ENCODE data around the gene DCLK1.
"Not testable (repeated sequence)": the region's sequence is repeated elsewhere in the genome, so short reads cannot be mapped to it uniquely, and the experiment has no call there.

The DCLK1 gene

GRCh38 chr13:36082806-36083205, 48.4 kb downstream of the DCLK1 start:
- DNase-seq = no peak

GRCh38 chr13:36082396-36082795, 48.8 kb downstream of the DCLK1 start:
- DNase-seq = no peak

DNA sequence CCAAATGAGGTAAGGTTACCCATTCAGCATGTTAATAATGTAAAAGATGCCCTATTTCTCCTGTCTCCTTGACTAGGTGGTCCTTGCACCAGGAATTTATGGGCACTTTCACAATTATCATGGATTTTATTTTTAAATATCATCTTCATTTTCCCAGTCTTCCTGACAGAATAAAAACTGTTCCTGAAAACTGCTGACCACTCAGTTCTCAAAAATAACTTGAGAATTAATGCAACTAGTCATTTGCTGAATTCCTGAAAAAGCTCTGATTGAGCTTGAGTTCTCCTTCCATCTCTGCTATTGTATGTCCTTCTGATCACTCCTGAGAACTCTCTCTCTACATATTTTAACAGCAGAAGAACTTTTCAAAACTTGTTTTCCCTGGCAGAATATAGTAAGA, 55.0 kb downstream of the DCLK1 start:
- no peak for DNase-seq

DNA sequence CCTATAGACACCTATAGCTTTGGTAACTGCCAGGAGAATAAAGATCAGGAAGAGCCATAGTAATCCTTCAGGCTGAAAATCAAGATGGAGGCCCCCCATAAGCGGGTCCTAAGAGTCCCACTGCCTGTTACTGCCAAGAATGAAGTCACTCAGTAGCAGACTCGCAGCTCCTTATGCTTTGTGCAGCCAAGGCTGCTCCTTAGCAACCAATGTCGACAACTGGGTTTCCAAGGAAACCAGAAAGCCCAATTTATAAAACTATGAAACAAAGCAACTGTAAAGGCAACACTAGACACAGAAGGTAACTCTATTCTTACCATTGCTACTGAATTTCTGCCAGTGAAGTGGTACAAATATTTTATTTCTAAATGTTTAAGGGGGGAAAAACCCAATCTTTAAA, 56.5 kb downstream of the DCLK1 start:
- DNase-seq = no peak

GRCh38 chr13:36072152-36072935, 58.8 kb downstream of the DCLK1 start:
- DNase-seq = no peak

DNA sequence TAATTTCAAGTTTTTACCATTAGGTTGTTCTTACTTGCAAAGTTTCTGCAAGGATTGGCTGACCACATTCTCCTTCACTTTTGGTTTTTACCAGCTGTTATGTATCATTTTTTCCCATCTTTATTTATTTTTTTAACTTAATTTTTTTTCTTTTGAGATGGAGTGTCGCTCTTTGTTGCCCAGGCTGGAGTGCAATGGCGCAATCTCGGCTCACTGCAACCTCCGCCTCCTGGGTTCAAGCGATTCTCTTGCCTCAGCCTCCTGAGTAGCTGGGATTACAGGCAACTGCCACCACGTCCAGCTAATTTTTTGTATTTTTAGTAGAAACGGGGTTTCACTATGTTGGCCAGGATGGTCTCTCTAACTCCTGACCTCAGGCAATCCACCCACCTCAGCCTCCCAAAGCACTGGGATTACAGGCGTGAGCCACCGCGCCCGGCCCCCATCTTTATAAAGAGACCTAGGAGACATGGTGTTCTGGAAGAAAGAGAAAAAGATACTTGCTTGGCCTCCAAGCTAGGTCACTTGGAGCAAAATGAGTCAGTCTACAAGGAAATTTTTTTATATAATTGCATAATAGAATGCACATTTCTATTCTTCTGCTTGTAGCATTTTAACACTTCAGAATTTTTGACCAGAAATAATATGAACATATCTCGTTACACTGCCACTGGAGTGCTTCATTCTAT, 60.5 kb downstream of the DCLK1 start:
- DNase-seq = not testable (repeated sequence)

DNA sequence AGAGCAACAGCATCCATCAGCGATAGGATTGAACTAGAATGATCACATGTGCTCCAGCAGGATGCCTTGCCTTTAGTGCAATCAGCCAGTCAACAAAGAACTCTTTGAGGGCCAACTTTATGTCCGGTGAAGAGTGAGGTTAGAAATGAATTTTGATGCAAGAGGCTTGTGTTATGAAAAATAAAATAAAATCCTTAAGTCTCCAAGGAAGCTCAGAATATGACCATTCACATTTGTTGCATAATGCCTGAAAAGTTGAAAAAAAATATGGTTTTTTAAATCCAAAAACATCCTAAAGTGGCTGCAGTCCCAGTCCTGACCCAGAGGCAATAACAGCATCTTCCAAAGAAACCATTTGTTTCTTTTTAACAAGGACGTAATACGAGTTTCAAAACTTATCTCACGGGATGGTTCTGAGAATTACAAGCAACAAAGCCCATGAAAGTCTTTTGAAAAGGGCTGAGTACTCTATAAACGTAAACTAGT, 61.3 kb downstream of the DCLK1 start:
- no peak for DNase-seq

GRCh38 chr13:36068991-36069390, 62.2 kb downstream of the DCLK1 start:
- DNase-seq = no peak

DNA sequence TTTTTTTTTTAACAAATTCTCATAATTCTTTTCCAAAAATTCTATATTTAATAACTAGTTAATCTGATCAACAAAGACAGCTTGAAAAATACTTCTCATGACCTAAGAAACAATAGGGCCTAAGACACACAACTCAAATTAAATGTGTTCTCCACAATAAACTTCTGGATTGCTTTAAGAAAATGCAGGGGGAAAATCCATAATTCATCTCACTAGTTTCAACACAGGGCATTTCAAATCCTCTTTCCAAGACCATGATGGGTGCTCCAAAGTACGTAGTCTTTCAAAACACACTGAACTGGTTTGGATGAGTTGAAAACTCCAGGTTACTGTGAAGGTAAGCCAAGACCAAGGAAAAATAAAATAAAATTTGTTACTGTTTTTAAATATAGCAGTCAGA, 62.6 kb downstream of the DCLK1 start:
- DNase-seq = no peak

- no peak for DNase-seq
Observed at GRCh38 chr13:36067746-36068381, 63.3 kb downstream of the DCLK1 start.

GRCh38 chr13:36062249-36062648, 68.9 kb downstream of the DCLK1 start:
- DNase-seq = no peak

DNA sequence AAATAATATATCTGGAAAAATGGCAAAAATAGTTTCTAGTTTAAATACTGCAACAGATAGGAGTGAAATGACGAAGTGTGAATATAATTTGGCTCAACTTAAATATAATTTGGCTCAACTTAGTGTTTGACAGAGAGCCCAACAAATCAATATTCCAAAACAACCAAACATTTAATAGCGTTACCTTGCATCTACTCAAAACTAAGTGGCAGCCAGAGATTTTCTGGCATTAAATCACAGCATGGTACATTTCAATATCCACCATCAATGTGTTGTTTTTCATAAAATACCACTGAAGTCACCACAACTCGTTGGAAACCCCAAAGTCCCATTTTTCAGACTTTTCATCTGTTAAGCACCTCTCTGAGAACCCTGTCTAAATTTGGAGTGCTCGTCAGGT, 69.6 kb downstream of the DCLK1 start:
- DNase-seq = no peak

DNA sequence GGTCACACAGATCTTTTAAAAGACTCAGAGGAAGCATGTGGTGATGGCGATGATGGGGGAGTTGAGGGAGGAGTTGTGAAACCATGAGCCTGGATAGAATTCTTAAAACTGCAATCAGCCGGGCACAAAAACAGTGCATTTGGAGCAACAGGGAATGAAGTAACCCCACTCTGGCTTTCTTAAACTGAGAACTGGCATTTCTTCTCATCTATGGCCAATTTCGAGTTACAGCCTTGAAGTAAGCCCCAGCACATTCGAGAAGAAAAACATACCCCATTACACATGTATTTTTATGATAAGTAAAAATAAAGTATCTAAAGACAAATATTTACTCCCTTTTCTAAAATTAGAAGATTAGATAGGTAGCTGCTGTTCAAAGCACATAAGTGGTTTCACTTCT, 70.1 kb downstream of the DCLK1 start:
- no peak for DNase-seq

- DNase-seq = no peak
Observed at GRCh38 chr13:36059321-36059720, 71.9 kb downstream of the DCLK1 start.

GRCh38 chr13:36058116-36058515, 73.1 kb downstream of the DCLK1 start:
- DNase-seq = no peak

DNA sequence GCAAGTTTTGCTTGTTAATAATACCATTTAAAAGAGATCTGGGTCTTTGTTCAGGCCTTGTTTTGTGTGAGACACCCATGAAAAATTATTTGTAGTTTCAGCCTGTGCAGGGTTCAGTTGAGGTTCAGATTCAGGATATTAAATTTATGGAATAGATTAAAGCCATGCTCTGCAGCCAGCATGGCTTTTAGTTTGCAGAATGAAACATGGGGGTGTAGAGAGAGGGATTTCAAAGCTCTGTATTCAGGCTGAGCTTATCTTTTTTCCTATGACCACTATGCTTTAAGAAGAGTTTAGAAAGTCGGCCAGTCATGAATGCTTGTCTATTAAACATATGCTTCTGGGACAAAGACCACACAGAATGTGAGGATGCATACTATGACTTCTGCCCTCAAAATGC, 73.6 kb downstream of the DCLK1 start:
- DNase-seq = no peak

- DNase-seq = no peak
Observed at GRCh38 chr13:36057041-36057440, 74.1 kb downstream of the DCLK1 start.

- no peak for DNase-seq
Observed at GRCh38 chr13:36055366-36055765, 75.8 kb downstream of the DCLK1 start.

- no peak for DNase-seq
Observed at GRCh38 chr13:36054041-36054440, 77.1 kb downstream of the DCLK1 start.

DNA sequence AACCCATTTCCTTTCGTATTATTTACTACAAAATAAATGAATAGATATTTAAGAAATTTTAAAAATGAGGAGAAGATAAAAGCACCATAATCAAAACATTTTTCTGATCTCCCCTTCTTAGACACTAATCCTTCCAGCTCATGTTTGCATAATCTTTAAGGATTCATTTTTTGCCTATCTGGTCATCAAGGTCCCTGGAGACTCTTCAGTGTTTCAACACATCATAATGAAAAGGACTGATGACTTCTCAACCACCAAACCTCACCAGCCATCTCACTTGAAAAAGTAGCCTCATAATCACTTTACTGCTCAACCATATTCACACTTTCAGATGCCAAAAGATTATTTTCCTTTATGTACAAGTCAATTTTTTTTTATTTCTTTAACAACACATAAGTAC, 80.1 kb downstream of the DCLK1 start:
- no peak for DNase-seq

DNA sequence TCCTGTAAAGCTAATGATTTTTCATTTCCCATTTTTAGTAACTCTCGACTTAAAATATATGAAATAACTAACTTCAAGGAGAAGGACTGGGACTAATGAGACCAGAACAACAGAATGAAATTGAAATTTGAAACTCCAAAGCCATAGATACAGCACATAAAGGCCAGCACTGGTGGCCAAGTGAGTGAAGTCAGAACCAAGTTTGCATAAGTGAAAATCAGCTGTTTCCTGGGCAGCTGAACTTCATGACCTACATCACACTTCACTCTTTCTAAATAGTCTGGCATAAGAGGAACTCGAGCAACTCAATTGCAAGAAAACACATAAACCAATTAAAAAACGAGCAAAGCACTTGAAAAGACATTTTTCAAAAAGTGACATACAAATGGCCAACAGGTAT, 84.5 kb downstream of the DCLK1 start:
- DNase-seq = no peak

DNA sequence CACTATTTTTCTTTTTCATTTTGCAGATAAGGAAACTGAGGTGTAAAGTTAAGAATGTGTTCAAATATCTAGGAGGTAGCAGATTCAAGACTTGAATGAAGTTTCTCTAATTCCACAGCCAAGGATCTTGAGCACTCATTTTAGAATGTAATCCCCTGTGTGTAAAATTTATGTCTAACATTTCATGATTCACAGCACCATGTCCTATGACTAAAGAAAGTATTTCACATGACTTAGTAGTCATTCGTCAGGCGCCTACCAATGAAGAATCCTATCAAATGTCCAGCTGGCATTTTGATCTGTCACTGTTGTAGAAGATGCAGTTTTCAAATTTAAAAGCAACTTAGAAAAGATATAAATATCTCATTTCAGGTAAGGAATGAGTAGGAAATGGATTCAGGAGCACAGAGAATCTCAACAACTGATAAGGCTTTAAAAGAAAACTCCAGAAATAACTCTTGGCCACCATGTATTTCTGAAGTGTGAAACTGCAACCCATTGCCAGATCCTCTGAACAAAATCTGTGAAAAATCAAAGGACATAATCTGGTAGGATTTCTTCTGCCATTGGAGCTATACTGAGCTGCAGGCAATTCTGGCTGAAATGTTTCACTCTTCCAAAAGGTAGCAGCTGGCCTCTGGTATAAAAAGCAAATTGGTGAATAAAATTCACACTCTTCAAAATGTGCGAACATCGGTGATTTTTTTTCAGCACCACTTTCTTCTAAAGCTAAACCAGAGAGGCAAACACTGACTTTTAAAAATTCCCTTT, 92.2 kb downstream of the DCLK1 start:
- DNase-seq = no peak

- DNase-seq = no peak
Observed at GRCh38 chr13:36033035-36033434, 98.1 kb downstream of the DCLK1 start.

All from activated CD8-positive, alpha-beta memory T cell treated with anti-CD3 and anti-CD28 coated beads, Interleukin-2, amount 50 U/mL, for 48 hours (primary cell).